DMS79 (cell line): ENCODE results near the gene ALG11.
A peak's percentile ranks its signal among the peaks of the same experiment; 100 is the strongest.
"Not testable (repeated sequence)": the region's sequence is repeated elsewhere in the genome, so short reads cannot be mapped to it uniquely, and the experiment has no call there.

ENCODE experiments used
- DNase-seq: peaks from one replicate; lab custom pipeline; 2025; lab: John Stamatoyannopoulos, UW

The ALG11 gene

DNA sequence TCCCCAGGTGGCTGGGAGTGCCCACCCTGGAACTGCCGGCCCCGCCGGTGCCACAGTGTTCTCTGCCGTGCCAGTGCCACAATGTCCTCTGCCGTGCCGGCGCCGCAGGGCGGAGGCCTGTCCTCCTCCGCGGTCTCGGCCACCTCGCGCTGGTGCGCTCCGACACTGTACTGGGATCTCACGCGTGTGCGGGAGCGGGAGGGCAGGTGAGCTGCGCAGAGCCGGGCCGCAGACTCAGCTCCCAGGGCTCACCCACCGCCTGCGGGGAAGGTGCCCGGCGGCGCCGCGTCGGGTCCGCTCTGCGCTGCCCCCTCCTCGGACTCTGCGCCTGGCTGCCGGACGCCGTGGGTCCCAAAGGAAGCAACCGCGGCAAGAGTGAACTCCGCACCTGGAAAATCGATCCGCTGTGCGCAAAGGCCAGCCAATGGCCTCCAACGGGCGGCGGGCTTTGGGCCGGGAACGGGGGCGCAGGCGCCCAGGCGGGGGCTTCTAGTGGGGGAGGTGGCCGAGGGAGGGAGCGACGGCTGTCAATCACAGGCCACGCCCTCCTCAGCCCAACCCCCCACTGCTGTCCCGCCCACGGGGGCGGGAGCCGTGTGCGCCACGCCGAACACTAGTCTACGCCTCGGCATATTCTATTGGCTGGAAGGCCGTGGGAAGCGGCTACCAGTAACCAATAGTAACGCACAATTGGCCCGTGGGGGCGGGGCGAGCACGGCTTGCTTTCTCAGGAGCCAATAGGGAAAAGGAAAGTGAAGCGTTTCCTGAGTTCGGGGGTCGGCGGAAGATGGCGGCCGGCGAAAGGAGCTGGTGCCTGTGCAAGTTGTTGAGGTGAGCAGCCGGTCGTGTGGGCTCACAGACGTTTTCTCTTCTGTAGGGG is at the start of gene ALG11:
Gene ALG11, plus strand, starts transcription at position 767 of the 880 bp plus-strand sequence. Its CDS starts 21 bp downstream, at position 788.
- DNase-seq = peak; percentile 88

- no peak for DNase-seq
These were observed 46.0 kb upstream of the ALG11 start for GRCh38 chr13:51966186-51966585.

GRCh38 chr13:51967482-51968446 is 44.4 kb upstream of the ALG11 start:
- DNase-seq = no peak

GRCh38 chr13:51970349-51970748 is 41.8 kb upstream of the ALG11 start:
- peak; percentile 8 for DNase-seq

GRCh38 chr13:51971520-51972426 is 40.4 kb upstream of the ALG11 start:
- DNase-seq = no peak

DNA sequence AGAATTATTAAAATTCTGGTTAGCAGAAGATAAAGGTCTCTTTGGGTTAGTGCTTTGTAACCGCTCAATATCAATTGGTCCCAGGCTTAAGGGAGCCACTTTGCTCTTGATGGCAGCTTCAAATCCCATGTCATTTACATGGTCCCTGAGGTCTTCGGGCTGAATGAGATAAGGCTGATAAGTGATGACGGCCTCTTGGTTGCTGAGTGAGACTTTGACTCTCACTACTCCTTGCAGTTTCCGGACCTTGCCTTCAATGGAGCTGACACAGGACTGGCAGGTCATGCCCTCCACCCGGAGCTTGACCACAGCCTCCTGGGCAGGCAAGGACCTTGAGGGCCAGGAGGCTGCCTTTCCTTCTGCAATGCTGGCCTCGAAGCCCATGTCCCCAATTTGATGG is 37.7 kb upstream of the ALG11 start:
- DNase-seq = no peak

DNA sequence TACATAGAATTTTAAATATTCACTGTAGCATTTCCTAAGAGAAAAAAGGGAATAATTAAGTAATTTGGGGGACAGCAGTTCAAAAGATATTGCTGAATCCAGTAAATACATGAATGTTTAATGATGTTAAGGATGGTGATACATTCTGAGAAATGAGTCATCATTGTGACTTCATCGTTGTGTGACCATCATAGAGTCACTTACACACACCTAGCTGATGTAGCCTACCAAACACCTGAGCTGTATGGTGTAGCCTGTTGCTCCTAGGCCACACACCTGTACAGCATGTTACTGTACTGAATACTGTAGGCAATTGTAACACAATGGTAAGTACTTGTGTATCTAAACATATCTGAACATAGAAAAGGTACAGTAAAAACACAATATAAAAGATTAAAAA is 35.8 kb upstream of the ALG11 start:
- DNase-seq = no peak

DNA sequence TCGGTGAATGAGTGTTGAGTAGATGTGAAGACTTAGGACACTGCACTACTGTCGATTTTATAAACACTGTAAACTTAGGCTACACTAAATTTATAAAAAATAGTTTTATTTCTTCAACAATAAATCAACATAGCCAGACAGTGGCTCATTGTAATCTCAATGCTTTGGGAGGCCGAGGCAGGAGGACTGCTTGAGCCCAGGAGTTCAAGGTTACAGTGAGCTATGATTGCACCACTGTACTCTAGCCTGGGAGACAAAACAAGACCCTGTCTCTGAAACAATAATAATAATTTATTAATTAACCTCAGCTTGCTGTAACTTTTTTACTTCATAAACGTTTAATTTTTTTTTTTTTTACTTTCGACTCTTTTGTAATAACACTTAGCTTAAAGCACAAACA is 35.3 kb upstream of the ALG11 start:
- no peak for DNase-seq

DNA sequence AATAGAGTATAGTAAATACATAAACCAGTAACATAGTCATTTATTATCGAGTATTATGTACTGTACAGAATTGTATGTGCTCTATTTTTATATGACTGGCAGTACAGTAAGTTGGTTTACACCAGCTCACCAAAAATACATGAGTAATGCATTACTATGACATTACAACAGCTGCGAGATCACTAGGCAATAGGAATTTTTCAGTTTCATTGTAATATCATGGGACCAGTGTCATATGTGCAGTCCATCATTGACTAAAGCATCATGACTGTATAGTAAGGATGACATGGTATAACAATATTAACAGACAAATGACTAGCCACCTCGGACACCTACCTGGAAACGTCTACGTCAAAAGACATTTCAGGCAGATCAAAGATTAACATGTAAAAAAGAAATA is 34.6 kb upstream of the ALG11 start:
- DNase-seq = no peak

DNA sequence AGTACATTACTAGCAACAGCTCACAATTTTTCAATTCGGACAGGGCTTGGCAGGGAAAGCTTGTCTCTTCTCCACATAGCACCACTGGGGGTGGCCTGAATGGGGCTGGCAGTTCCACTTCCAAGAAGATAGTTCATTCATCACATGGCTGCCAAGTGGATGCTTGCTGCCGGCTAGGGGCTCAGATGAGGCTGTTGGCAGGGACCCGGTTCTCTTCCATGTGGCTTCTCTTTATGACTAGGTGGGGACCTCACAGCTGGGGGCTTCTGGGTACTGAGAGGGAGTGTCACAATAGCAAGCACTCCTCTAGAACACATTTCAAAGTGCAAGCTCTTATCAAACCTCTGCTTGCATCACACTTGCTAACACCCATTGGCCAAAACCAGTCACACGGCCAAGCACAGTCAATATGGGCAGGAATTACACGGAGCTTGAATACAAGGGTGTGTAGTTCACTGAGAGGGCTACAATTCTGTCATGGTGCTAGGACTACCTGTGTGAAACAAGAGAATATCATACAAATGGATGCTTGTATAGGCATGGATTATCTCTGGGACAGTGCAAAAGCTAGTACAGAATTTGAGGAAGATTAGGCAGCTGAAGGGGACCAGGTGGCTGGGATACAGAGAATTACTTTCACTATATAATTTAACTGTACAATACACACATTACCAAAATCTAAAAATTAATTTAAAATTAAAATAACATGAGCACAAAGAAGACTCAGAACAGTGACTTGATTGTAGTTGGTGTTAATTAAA is 33.2 kb upstream of the ALG11 start:
- DNase-seq = no peak

DNA sequence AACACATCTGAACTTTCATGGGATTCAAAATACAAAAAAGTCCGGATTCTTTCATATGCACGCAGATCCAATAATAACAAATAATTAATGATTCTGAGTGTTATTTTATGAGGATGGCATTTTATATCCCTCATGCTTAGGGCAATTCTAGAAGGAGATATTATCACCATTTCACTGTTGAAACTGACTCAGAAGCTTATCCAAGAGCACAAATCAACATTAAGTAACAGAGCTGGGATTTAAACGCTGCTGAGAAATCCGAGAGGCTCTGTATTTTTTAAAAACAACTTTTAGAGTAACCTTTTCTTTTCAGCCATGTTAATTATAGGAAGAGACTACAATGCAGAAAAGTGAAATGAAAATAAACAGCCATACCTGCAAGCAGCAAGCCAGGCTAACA is 31.3 kb upstream of the ALG11 start:
- no peak for DNase-seq

DNA sequence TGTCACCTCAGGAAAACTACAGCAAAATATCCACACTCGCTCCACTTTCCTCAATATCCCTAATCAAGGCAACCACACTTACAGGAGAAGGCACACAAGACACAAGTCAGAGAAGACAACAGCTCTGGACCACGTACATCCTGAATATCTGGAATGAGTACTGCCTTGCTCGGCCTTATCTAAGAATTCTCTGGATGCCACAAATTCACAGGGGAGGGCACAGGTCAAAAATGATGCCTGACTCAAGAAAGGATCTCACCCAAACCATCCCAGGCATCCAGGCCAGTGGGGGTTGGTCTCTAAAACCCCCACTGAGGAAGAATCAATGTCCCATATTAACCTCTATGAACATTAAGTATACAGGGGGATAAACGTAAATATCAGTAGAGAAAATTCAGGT is 30.8 kb upstream of the ALG11 start:
- no peak for DNase-seq

- not testable (repeated sequence) for DNase-seq
These were observed 28.9 kb upstream of the ALG11 start for GRCh38 chr13:51983292-51983691.

DNA sequence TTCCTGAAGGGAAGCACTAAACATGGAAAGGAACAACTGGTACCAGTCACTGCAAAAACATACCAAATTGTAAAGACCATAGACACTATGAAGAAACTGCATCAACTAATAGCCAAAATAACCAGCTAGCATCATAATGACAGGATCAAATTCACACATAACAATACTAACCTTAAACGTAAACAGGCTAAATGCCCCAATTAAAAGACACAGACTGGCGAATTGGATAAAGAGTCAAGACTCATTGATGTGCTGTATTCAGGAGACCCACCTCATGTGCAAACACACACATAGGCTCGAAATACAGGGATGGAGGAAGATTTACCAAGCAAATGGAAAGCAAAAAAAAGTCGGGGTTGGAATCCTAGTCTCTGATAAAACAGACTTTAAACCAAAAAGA is 27.3 kb upstream of the ALG11 start:
- not testable (repeated sequence) for DNase-seq

- no peak for DNase-seq
These were observed 23.1 kb upstream of the ALG11 start for GRCh38 chr13:51988988-51989618.

GRCh38 chr13:51993713-51994112 is 18.5 kb upstream of the ALG11 start:
- DNase-seq = no peak

DNA sequence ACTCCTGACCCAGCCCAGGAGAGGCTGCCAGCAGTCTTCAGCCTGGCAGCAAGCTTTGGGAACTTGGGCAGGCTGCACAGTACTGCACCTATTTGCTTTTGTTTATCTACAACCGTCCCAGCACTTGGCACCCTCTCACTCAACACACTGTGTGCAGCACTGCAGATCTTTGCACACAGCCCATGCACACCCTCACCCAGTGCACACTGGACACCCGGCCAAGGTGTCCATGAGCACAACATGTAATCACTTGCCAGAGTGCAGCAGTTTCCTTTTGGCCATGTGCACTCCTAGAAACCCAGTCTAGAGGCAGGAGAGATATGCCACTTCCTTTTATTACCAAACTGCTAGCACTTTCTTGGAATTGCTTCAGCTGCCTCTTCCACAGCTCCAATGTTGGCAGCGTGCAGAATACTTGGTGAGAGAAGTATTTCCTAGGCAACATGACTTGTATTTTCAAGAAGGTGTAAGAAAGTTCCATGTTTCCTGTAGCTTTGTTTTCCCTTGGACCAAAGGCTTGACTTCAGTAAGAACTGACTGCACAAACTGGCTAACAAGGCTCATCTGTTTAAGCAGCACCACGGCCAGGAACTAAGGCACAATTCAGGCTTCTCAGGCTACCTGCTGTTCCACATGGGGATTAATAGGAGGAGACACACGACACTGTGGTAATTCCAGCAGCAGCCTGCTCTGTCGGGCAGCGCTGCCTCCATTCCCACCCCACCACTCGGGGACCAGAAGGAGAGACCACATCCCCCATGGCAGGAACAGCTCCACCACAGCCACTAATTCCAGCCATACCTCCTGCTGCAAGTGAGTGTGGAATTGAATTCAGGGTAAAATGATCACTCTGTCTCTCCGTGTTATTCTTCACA is 16.3 kb upstream of the ALG11 start:
- no peak for DNase-seq

DNA sequence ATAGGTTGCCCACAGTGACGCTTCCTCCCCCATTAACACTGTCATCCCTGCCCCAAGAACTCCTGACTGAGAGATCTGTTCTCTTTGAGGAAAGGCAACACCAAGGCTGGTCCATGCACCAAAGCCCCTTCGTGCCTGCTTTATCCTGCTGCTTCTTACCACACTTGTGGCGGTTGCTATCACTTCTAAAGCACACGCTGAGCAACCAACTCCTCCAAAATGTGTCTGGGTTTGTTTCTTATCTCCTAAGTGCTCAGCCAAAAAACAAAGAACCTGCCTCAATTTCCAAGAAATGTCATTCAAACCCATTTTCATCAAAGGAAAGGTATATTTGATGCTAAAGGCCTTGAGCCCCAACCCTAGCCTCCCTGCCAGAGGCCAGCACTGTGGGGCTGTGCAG is 15.6 kb upstream of the ALG11 start:
- DNase-seq = no peak

DNA sequence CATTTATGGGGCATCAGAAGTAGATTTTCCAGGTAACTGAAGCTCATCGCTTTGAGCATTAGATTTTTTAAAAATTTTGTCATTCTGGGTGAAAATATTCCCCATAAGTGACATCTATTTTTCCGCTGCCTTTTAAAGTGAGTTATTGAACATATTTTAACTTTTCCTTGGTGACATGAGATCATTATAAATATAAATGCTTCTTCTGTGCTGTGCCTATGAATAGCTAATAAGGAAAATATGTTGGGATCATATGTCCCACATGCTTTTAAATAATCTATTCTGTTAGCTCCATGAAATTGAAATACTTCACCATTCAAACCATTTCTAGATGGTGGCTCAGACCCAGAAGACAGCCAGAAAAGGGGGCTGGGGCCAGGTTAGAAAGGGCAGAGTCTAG is 15.0 kb upstream of the ALG11 start:
- no peak for DNase-seq
